ENCODE results near the gene NSD1. TPM values are rescaled to one million over a fixed set of nuclear protein-coding genes. Genes with fewer than 3 reads are reported as not detected.

The NSD1 gene
- total RNA-seq, 1 experiment from 2014 or later = 58.8 TPM

GRCh38 chr5:177098120-177098469 is 35.5 kb upstream of the NSD1 start:
- H3K4me2 ChIP-seq (ENCODE audit: low read length) = no peak overlapping the region
- no peak for ATAC-seq
- H3K9ac ChIP-seq (ENCODE audit: low read length) = no peak overlapping the region
- CTCF ChIA-PET = no interaction called here
- no peaks in the 10 kb centered on the region for H3K27me3 ChIP-seq (ENCODE audit: insufficient read depth, low read length)
- POLR2A ChIA-PET = no interaction called here
- no peaks in the 10 kb centered on the region for H4K20me1 ChIP-seq (ENCODE audit: insufficient read depth)
- H3K9me3 ChIP-seq (ENCODE audit: control insufficient read depth in 1 of 2, insufficient read depth in 1 of 2, low read depth in 1 of 2, low read length in 2 of 2) = no peaks in the 10 kb centered on the region
- intact Hi-C loops (cut with micrococcal nuclease) = no loop called here
- no peak for DNase-seq (ENCODE audit: low read depth, low spot score)
- peaks cover 0 to 4% of the 10 kb centered on the region in 2 experiments; a peak in 1 of 4 replicates for H3K36me3 ChIP-seq (ENCODE audit: control insufficient read depth in 1 of 2, insufficient read depth in 2 of 2, low read length in 2 of 2)
- RAD21 ChIA-PET (ENCODE audit: low non-redundant PET in 1 of 2, low total read pairs in 2 of 2, uncharacterized antibody in 2 of 2, unreplicated experiment in 2 of 2) = no interaction called here
- no peaks in the 10 kb centered on the region for H3K79me2 ChIP-seq (ENCODE audit: insufficient read depth, low read length)
- no peak overlapping the region for H3K4me3 ChIP-seq (replicated peaks in 1 of 2; ENCODE audit: low read depth in 1 of 2, low read length in 2 of 2)
- H2AFZ ChIP-seq (ENCODE audit: low read depth, low read length, poor library complexity, severe bottlenecking) = no peak overlapping the region
- TF ChIP-seq ZFX (IDR thresholded peaks at IDR 0.05) = no peak
- no peak for TF ChIP-seq ATF3 (IDR thresholded peaks at IDR 0.05)
- no TSS peak for BruUV-seq (replicated peaks)
- peaks cover 0 to 6% of the 10 kb centered on the region in 2 experiments; a peak in 1 of 4 replicates for H3K4me1 ChIP-seq (ENCODE audit: control insufficient read depth in 1 of 2, insufficient read depth in 2 of 2, low read length in 2 of 2)
- no peaks in the 10 kb centered on the region for H3K9me2 ChIP-seq (ENCODE audit: insufficient read depth)
- no peak overlapping the region for H3K27ac ChIP-seq (ENCODE audit: low read depth, low read length)

GRCh38 chr5:177098470-177099141 is 35.0 kb upstream of the NSD1 start:
- Histone ChIP-seq H3K9me2 (ENCODE audit: insufficient read depth) (no peaks in the 10 kb centered on the region), H3K27ac (ENCODE audit: low read depth, low read length) (no peak overlapping the region), H4K20me1 (ENCODE audit: insufficient read depth) (no peaks in the 10 kb centered on the region), H3K36me3 (ENCODE audit: control insufficient read depth in 1 of 2, insufficient read depth in 2 of 2, low read length in 2 of 2) (0 out of 4 replicates have a peak, but pooled peaks cover 0 to 2% of the 10 kb centered on the region in 2 experiments), H2AFZ (ENCODE audit: low read depth, low read length, poor library complexity, severe bottlenecking) (no peak overlapping the region), H3K9me3 (ENCODE audit: control insufficient read depth in 1 of 2, insufficient read depth in 1 of 2, low read depth in 1 of 2, low read length in 2 of 2) (no peaks in the 10 kb centered on the region), H3K4me3 (replicated peaks in 1 of 2; ENCODE audit: low read depth in 1 of 2, low read length in 2 of 2) (no peak overlapping the region), H3K79me2 (ENCODE audit: insufficient read depth, low read length) (no peaks in the 10 kb centered on the region), H3K4me2 (ENCODE audit: low read length) (no peak overlapping the region), H3K4me1 (ENCODE audit: control insufficient read depth in 1 of 2, insufficient read depth in 2 of 2, low read length in 2 of 2) (peaks cover 0 to 6% of the 10 kb centered on the region in 2 experiments; a peak in 1 of 4 replicates), H3K27me3 (ENCODE audit: insufficient read depth, low read length) (no peaks in the 10 kb centered on the region), H3K9ac (ENCODE audit: low read length) (no peak overlapping the region)
- DNase-seq (ENCODE audit: low read depth, low spot score) (no peak), ATAC-seq (no peak; the same call in 1 of the 2 replicates)
- POLR2A ChIA-PET = no interaction called here
- CTCF ChIA-PET = no interaction called here
- intact Hi-C loops (cut with micrococcal nuclease) = no loop called here
- no peak for TF ChIP-seq CTCF (IDR thresholded peaks at IDR 0.05 in 2 of 3, conservative IDR thresholded peaks at IDR 0.05 in 1 of 3; ENCODE audit: borderline replicate concordance in 1 of 3, insufficient read depth in 1 of 3, low read depth in 2 of 3, low read length in 2 of 3)
- no peak for TF ChIP-seq EZH2 (IDR thresholded peaks at IDR 0.05)
- no peak for TF ChIP-seq REST (IDR thresholded peaks at IDR 0.05; ENCODE audit: low read depth)
- TF ChIP-seq POLR2AphosphoS5 (IDR thresholded peaks at IDR 0.05; ENCODE audit: low read depth, low read length) = no peak; the same call in 1 of the 2 replicates
- no peak for TF ChIP-seq ELF1 (IDR thresholded peaks at IDR 0.05; ENCODE audit: borderline replicate concordance, low read depth)
- no TSS peak for BruUV-seq (replicated peaks)
- RAD21 ChIA-PET (ENCODE audit: low non-redundant PET in 1 of 2, low total read pairs in 2 of 2, uncharacterized antibody in 2 of 2, unreplicated experiment in 2 of 2) = no interaction called here

All from HCT116 (cell line).